Melanocyte of skin (primary cell): ENCODE measurements around the gene CD300LD. TPM values are rescaled to one million over a fixed set of nuclear protein-coding genes. Genes with fewer than 3 reads are reported as not detected.

Experiments used
- total RNA-seq, 2 donors: library from RNA; depleted of rRNA; stranded (reverse); fragments of >200 nt; gene quantifications; 2 replicates each; pipeline ENCODE4 v1.2.3, GENCODE V29; 2012

The CD300LD gene
- not detected for total RNA-seq

DNA sequence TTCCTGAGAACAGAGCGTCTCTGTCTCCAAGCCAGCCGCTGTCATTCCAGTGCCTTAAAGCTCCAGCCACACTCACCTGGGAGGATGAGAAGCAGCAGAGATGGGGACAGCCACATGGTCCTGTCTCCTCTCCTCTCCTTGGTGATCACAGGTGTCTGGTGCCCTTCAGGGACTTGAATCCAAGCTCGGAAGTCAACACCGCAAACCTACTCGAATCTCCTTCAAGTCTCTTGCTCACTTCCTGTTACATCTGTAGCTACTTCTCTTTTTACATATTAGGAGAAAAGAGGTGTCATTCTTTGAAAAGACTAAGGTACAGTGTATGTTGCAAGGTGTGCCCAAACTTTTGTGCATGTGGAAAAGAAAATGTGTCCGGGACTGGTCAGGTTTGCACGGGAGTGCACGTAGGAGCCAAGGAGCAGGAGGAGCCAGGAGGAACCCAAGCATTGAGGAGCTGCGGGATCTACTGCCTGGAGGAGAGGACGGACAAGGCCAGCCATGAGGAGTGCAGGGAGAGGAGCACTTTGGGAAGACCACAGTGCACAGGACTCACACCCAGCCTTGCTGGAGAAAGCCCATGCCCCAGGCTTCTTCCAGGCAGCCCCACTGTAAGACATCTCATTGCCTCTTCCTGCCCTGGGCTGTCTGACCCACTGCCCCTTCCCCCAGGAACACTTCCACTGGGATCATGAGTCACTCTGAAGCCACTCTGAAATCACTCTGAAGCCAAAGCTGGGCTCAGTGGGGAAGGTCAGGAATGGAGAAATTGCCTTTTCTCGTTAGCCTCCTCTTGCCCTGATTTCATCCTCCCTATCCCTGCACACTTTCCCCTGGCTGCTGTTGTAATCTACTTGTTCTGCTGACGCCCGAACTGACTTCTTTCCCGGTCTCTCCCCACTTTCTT, at the start of gene CD300LD:
CD300LD (minus strand) TSS at position 197 of the 904 bp plus-strand sequence; CDS start at position 116, 81 bp downstream.

DNA sequence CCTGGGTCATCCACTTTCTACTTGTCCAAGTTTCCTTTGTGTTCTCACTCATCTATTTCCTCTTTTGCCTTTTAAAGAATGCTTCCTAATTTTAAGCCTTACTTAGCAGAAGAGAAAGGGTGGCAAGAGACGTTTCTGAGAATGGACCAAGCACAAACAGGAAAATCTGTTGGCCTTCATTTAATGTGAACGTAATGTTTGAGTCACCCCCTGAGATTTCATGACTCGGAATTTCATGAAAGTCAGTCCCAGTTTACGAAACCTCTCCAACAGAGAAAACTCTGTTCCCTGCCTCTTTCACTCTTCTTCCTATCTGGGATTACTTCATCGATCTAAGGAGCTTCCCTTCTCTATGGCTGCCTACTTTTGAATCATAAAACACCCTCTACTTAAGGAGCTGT, 31.6 kb upstream of the CD300LD start, which contains the start of gene CD300E:
CD300E (minus strand) TSS at position 46 of the 401 bp plus-strand sequence. CDS start 117 bp downstream, outside the sequence.

DNA sequence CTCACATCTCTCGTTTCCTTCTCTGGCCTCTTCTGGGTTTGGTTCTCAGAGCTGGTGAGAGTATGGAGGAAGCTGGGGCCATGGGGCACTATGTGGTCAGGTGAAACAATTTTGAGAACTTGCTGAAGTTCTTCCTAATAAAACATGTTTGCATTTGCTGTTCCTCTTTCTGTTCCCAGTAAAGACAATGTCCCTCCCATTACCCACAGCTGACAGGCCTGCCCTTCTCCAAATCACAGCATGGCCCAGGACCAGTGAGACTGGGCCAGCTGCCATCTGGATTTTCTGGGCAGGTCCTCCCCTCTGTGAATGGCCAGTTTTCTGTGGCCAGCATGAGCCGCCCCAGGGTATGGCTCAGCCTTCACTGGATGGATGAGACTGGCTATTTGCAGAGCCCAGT, 24.7 kb downstream of the CD300LD start, which contains the start of gene CD300H:
CD300H (minus strand) TSS at position 113 of the 400 bp plus-strand sequence.

DNA sequence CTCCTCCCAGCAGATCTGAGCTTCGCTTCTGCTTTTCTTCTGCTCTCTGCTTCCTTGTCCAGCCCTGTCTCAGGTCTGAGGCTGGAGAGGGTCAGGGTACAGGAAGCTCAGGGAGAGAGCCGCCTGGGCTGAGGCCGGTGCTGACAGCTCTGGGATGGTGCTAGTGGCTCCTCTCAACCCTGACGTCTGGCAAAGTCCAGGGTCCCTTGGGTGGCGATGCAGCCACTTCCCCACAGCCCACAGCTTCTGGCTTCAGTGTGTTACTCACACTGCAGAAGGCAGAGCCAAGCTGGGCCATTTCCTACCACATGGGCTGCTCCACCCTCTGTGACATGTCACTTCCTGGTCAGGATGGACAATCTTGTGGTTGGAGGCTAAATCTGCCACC, 46.2 kb downstream of the CD300LD start, which contains the start of gene CD300C:
CD300C (minus strand) TSS at position 273 of the 388 bp plus-strand sequence. CDS start 333 bp downstream, outside the sequence.

DNA sequence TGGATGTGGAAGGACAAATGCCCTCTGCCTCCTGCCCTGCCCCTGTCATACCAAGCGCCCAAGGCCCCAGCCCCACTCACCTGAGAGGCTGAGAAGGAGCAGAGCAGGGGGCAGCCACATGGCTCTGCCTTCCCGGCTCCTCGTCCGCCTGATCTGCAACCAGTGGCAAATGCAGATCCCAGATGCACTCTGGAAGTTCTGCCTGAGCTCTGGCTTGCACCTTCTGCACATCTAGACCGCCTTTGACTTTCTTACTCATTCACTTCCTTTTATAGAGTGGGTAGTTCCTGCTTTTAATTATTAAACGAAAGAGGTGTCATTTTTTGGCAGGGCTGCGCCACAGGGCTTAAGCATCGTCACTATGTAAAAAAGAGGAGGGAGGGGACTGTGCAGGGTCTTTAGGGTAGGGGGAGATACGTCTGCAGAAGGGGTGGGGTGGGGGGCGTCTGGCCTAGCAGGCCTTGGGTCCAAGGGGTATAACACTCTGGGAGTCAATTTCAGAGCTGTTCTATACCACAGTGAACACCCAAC, 60.8 kb downstream of the CD300LD start, which contains the start of gene CD300LB:
CD300LB (minus strand) TSS at position 245 of the 531 bp plus-strand sequence; CDS start at position 120, 125 bp downstream.

Other genes starting within 250 kb of the CD300LD start
- gene BTBD17, start 230.4 kb downstream of the CD300LD start, total RNA-seq, result not detected
- not detected for gene GPR142, start 224.8 kb downstream of the CD300LD start, total RNA-seq
- gene GPRC5C, start 160.2 kb downstream of the CD300LD start, total RNA-seq, result 1 to 10 TPM in 1 of 2 donors, under 1 TPM in 1; under 0.01 to 3.3 TPM
- not detected for gene CD300A, start 125.6 kb downstream of the CD300LD start, total RNA-seq
- not detected for gene CD300LB, start 60.8 kb downstream of the CD300LD start, total RNA-seq
- not detected for gene CD300C, start 46.2 kb downstream of the CD300LD start, total RNA-seq
- gene CD300H, start 24.8 kb downstream of the CD300LD start, total RNA-seq, result not detected
- gene CD300E, start 31.5 kb upstream of the CD300LD start, total RNA-seq, result not detected
- gene CD300LF, start 120.6 kb upstream of the CD300LD start, total RNA-seq, result not detected
- gene RAB37, start 145.0 kb upstream of the CD300LD start, total RNA-seq, result under 1 TPM in 1 of 2 donors, not detected in 1; under 0.01 TPM
- 10 to 100 TPM in 1 of 2 donors, 1 to 10 TPM in 1; 8.9 to 21.6 TPM for gene NHERF1, start 156.3 kb upstream of the CD300LD start, total RNA-seq
- gene NAT9, start 184.1 kb upstream of the CD300LD start, total RNA-seq, result 10 to 100 TPM; 18.6 to 23.0 TPM